K562 (cell line): Measurements from ENCODE around the gene NUP88. TPM values are rescaled to one million over a fixed set of nuclear protein-coding genes. Genes with fewer than 3 reads are reported as not detected.

Source experiments
- CHAMP1 ChIP-seq: fragments of 450-650 bp; IDR thresholded peaks from 2 replicates; pipeline ENCODE4 v1.6.1; 2016; ENCODE audit warnings: mild to moderate bottlenecking
- EHMT2 ChIP-seq: fragments of 450-650 bp; IDR thresholded peaks from 2 replicates; pipeline ENCODE4 v1.6.1; 2018; ENCODE audit warnings: antibody characterized with exemption
- ERF ChIP-seq: fragments of 450-650 bp; formaldehyde crosslinking; IDR thresholded peaks from 2 replicates; pipeline ENCODE4 v1.4.0; 2020; ENCODE audit warnings: mild to moderate bottlenecking, mixed read lengths
- HINFP ChIP-seq: fragments of 450-650 bp; conservative IDR thresholded peaks from 2 replicates; pipeline ENCODE4 v1.6.1; 2016; ENCODE audit warnings: missing genetic modification characterization, low read depth, mild to moderate bottlenecking, control low read depth, missing compliant biosample characterization
- KLF13 ChIP-seq: fragments of 450-650 bp; IDR thresholded peaks from 2 replicates; pipeline ENCODE4 v1.6.1; 2016; ENCODE audit warnings: missing genetic modification characterization, low read depth, mild to moderate bottlenecking, missing compliant biosample characterization, moderate library complexity, borderline replicate concordance
- MED1 ChIP-seq: sonication (generic); formaldehyde crosslinking; IDR thresholded peaks from 2 replicates; pipeline ENCODE4 v1.8.1; 2023; ENCODE audit warnings: missing genetic modification reagents, borderline replicate concordance
- NR1H2 ChIP-seq: sonication (generic); formaldehyde crosslinking; IDR thresholded peaks from 2 replicates; pipeline ENCODE4 v1.4.0; 2020; ENCODE audit warnings: mild to moderate bottlenecking, missing genetic modification reagents
- RB1 ChIP-seq: fragments of 450-650 bp; IDR thresholded peaks from 2 replicates; pipeline ENCODE4 v1.6.1; 2017; ENCODE audit warnings: low read depth, mild to moderate bottlenecking
- SLC30A9 ChIP-seq: fragments of 250-450 bp; sonication (Bioruptor Pico); IDR thresholded peaks from 2 replicates; pipeline ENCODE4 v1.8.0; 2022; ENCODE audit warnings: mild to moderate bottlenecking, moderate library complexity
- SMARCC2 ChIP-seq: fragments of 450-650 bp; IDR thresholded peaks from 2 replicates; pipeline ENCODE4 v1.6.1; 2017; ENCODE audit warnings: antibody characterized with exemption, moderate library complexity, mild to moderate bottlenecking, low read depth
- SUPT5H ChIP-seq: fragments of 450-650 bp; IDR thresholded peaks from 2 replicates; pipeline ENCODE4 v1.6.1; 2016
- ZKSCAN8 ChIP-seq: fragments of 200-800 bp; sonication (Bioruptor generic); IDR thresholded peaks from 2 replicates; pipeline ENCODE4 v1.6.1; 2016; ENCODE audit warnings: missing genetic modification characterization, missing compliant biosample characterization
- ZNF133 ChIP-seq: fragments of 250-450 bp; sonication (Bioruptor Pico); IDR thresholded peaks from 2 replicates; pipeline ENCODE4 v1.4.0; 2020; ENCODE audit warnings: mild to moderate bottlenecking
- ZNF408 ChIP-seq: fragments of 250-450 bp; sonication (Bioruptor Pico); IDR thresholded peaks from 2 replicates; pipeline ENCODE4 v1.4.0; 2020; ENCODE audit warnings: low read depth, mild to moderate bottlenecking, moderate library complexity
- ZNF57 ChIP-seq: fragments of 450-650 bp; formaldehyde crosslinking; IDR thresholded peaks from 2 replicates; pipeline ENCODE4 v1.4.0; 2020; ENCODE audit warnings: mild to moderate bottlenecking, moderate library complexity
- ZNF655 ChIP-seq: fragments of 250-450 bp; sonication (Bioruptor Pico); IDR thresholded peaks from 2 replicates; pipeline ENCODE4 v1.5.0; 2021
- ZNF766 ChIP-seq: fragments of 200-800 bp; sonication (Bioruptor generic); conservative IDR thresholded peaks from 2 replicates; pipeline ENCODE4 v1.6.1; 2016; ENCODE audit warnings: missing genetic modification characterization, missing compliant biosample characterization
- ZSCAN29 ChIP-seq: fragments of 450-650 bp; IDR thresholded peaks from 2 replicates; pipeline ENCODE4 v1.6.1; 2017
- polyA plus RNA-seq, 8 experiments: library from polyadenylated mRNA; depleted of rRNA in 4 of 8; stranded (reverse) in 5 of 8; unstranded in 3 of 8; fragments of >200 nt; fragmentation: Nextera tagmentation in 2 of 8; fragmentation: Illumina TruSeq in 1 of 8; extraction: Ambion mirVana in 2 of 8; extraction: Trizol in 1 of 8; gene quantifications; 2 replicates each; pipeline versions ENCODE4 v1.2.1 to v1.2.3, GENCODE V29; 2011 to 2014; ENCODE audit warnings: inconsistent platforms in 1 of 8, missing spikeins in 1 of 8
- total RNA-seq, 7 experiments: library from RNA; depleted of rRNA in 6 of 7; stranded (reverse); fragments of >200 nt in 6 of 7; fragmentation: Illumina TruSeq in 2 of 7; extraction: Trizol in 2 of 7; gene quantifications; 2 replicates each; pipeline versions ENCODE4 v1.2.1 to v1.2.3, GENCODE V29; 2011 to 2021; ENCODE audit warnings: low replicate concordance in 1 of 7
- TF ChIP-seq, protein P1 (sequence below): fragments of 250-450 bp; sonication (Bioruptor Pico); IDR thresholded peaks from 2 replicates; pipeline ENCODE4 v1.8.0; 2021; ENCODE audit warnings: borderline replicate concordance, mild to moderate bottlenecking, moderate library complexity; ENCODE audit not compliant: poor library complexity, severe bottlenecking
- TF ChIP-seq, protein P2 (sequence below): sonication (generic); formaldehyde crosslinking; IDR thresholded peaks from 2 replicates; pipeline ENCODE4 v1.8.1; 2023; ENCODE audit warnings: mild to moderate bottlenecking, missing genetic modification reagents

NUP88 gene
- total and polyA plus RNA-seq, 9 of the 15 experiments (the other 6 are each of a cell fraction or from before 2014, with no cell fraction given): 59.9 to 160 (median 119) TPM

GRCh38 chr17:5438716-5439445, 19.4 kb upstream of the NUP88 start, which contains the start of gene C1QBP (continued):
- TF ChIP-seq KLF13 (no peak), SUPT5H (peak; percentile 47; the same call in 1 of the 2 replicates), ZNF766 (0 out of 2 replicates have a peak, but pooled peaks have one; percentile 28), HINFP (tag) (no peak), CHAMP1 (no peak), ERF (CRISPR knock-in tag) (0 out of 2 replicates have a peak, but pooled peaks have one; percentile 21), SMARCC2 (no peak), ZNF57 (no peak), SLC30A9 (CRISPR knock-in tag) (no peak), NR1H2 (CRISPR knock-in tag) (no peak), ZNF408 (CRISPR knock-in tag) (no peak), EHMT2 (no peak), ZSCAN29 (peak; percentile 93), MED1 (CRISPR knock-in tag) (no peak), ZNF655 (CRISPR knock-in tag) (no peak), RB1 (peak; percentile 73), ZKSCAN8 (no peak), ZNF133 (CRISPR knock-in tag) (no peak)
- TF ChIP-seq, protein P1, sequence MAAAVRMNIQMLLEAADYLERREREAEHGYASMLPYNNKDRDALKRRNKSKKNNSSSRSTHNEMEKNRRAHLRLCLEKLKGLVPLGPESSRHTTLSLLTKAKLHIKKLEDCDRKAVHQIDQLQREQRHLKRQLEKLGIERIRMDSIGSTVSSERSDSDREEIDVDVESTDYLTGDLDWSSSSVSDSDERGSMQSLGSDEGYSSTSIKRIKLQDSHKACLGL (CRISPR knock-in tag): peak; percentile 77
- TF ChIP-seq, protein P2, sequence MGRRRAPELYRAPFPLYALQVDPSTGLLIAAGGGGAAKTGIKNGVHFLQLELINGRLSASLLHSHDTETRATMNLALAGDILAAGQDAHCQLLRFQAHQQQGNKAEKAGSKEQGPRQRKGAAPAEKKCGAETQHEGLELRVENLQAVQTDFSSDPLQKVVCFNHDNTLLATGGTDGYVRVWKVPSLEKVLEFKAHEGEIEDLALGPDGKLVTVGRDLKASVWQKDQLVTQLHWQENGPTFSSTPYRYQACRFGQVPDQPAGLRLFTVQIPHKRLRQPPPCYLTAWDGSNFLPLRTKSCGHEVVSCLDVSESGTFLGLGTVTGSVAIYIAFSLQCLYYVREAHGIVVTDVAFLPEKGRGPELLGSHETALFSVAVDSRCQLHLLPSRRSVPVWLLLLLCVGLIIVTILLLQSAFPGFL (CRISPR knock-in tag): no peak
